Stimulated activated CD4-positive, alpha-beta T cell treated with anti-CD3 and anti-CD28 coated beads, Interleukin-2, amount 100 ng/mL, for 24 hours (primary cell): ENCODE results near the gene SRMS.
A peak's percentile ranks its signal among the peaks of the same experiment; 100 is the strongest.
"Not testable (repeated sequence)": the region's sequence is repeated elsewhere in the genome, so short reads cannot be mapped to it uniquely, and the experiment has no call there.

ENCODE experiments used
- DNase-seq, 2 donors: peaks; one replicate each; pipeline ENCODE4 v3.0.0-alpha.2; 2020

Gene SRMS

GRCh38 chr20:63565021-63565698, 17.6 kb upstream of the SRMS start:
- DNase-seq: no peak

- no peak for DNase-seq
Observed at GRCh38 chr20:63564036-63564810, 16.7 kb upstream of the SRMS start.

DNA sequence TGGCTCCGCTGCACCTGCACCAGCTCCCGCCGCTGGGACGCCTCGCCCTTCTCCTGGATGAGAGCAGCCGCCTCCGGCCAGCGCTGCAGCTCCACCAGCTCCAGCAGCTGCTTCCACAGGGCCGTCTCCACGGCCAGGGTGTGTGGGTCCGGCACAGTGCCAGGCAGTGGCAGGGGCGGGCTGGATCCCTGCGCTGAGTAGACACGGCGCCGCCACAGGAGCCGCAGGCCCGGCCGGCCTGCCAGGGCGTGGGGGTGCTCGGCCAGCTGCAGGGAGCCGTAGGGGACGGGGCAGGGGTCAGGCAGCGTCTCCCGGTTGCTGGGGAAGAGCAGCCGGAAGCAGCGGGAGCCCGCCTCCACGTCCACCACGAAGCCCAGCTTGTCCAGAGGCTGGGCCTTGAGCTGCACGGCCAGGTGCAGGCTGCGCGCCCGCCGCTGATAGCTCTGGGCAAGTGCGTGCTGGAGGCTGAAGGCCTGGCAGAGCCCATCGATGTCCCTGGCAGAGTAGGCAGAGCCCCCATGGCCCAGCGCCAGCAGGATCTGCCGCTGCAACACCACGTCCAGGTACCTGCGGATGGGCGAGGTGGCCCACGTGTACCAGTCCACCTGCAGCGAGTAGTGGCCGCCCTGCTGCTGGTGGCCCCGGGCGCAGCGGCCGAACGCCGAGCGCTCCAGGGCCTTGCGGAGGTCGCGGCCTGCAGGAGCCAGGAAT, 15.8 kb upstream of the SRMS start:
- DNase-seq: no peak

GRCh38 chr20:63562461-63563224, 15.1 kb upstream of the SRMS start:
- DNase-seq: no peak

GRCh38 chr20:63561624-63562396, 14.3 kb upstream of the SRMS start:
- no peak for DNase-seq

- DNase-seq: no peak
Observed at GRCh38 chr20:63560856-63561609, 13.5 kb upstream of the SRMS start.

GRCh38 chr20:63560333-63560805, 12.8 kb upstream of the SRMS start:
- no peak for DNase-seq

DNA sequence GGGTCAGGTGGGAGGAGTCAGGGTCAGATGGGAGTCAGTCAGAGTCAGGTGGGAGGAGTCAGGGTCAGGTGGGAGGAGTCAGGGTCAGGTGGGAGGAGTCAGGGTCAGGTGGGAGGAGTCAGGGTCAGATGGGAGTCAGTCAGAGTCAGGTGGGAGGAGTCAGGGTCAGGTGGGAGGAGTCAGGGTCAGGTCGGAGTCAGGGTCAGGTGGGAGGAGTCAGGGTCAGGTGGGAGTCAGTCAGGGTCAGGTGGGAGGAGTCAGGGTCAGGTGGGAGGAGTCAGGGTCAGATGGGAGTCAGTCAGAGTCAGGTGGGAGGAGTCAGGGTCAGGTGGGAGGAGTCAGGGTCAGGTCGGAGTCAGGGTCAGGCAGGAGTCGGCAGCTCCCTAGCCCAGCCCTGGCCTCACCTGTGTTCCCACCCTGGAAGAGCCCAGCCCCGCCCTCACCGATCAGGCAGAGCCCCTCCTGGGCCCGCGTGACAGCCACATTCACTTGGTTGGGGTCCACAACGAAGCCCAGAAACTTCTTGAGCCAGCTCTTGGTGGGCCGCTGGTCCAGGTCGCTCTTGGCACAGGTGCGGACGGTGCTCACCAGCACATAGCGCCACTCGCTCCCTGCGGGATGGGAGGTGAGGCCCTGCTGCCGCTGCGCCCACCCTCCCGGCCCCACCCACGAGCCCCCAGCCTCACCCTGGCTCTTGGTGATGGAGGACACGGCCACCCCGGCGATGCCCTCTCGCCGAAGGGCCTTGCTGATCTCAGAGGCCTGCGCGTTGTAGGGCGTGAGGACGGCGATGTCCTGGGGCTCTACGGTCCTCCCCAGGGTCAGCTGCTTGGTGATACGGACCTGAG, 12.2 kb upstream of the SRMS start:
- not testable (repeated sequence) for DNase-seq

GRCh38 chr20:63558804-63559484, 11.4 kb upstream of the SRMS start:
- no peak for DNase-seq

GRCh38 chr20:63557481-63557891, 9.9 kb upstream of the SRMS start:
- DNase-seq: no peak

DNA sequence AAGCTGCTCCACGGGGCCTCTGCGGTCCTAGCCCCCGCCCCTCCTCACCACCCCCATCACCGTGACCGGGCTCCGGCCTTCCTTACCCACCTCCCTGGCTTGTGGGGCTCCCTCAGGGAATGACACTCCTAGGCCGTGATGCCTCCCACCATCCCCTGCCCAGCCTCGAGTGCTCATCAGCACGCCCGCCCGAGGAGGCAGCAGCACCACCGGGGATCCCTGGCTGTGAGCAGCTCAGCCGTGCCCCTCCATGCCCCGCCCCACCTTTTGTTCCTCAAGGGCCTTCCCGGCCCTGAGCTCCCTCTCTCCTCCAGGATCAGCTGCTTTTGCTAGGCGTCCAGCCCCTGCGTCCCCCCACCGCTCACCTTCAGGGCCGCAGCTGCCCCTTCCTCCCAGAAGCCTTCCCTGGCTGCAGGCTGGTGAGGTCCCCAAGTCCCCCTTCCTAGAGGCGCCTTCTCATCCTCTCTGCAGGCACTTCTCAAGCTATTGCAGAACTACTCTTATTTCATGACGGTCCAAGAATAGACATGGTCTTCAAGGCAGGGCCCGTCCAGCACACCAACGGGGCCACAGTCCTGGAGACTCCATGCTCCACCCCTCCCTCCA, 9.4 kb upstream of the SRMS start:
- no peak for DNase-seq

GRCh38 chr20:63555661-63556381, 8.3 kb upstream of the SRMS start:
- DNase-seq: no peak

DNA sequence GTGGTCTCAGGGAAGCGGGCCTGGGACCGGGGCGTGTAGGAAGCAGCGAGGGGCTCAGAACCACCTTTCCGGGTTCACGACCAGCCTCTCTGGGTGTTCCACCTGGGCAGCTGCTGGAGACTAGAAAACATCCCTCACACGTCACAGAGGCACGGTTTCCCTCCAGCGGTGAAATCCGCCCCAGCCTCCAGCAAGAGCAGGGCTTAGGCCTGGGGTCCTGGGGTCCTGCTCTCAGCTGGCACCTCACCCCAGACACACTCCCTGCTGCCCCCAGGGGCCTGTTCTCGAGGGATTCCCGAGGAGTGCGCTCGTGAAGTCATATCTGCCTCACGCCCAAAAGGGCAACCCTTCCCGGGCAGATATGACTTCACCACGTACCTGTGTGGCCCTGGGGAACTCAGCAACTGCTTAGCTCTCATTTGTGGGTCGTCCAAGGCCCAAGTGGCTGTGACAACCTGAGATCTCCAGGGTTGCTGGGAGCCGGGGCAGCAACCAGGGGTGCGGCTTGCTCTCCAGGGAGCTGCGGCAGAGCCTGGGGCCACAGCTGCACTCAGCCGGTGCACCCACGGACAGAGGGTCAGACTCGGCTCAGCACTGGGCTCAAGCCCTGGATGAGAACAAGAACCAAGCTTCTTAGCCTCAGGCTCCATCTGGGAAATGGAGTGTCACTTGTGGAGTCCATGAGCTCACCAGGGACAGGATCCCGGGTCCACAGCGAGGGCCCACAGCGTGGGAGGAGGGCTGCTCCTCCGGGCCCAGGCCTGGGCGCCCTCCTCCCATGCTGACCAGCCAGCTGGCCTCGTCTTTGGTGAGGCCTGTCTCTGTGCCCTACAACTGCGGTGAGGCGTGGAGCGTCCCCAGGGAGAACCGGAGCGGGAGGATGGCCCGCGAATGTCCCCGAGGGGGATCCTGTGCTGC, 7.1 kb upstream of the SRMS start:
- no peak for DNase-seq

GRCh38 chr20:63553933-63554290, 6.4 kb upstream of the SRMS start, which contains the start of gene FNDC11:
TSS of gene FNDC11 (plus strand) at chr20:63554159. CDS start at chr20:63555664, 1,505 bp downstream.
- DNase-seq: peak; percentile 47 to 50

GRCh38 chr20:63553251-63553932, 5.8 kb upstream of the SRMS start:
- peak; percentile 83 to 90 for DNase-seq

GRCh38 chr20:63552481-63553249, 5.1 kb upstream of the SRMS start:
- DNase-seq: peak in 1 of 2 donors; percentile 25
